Neural progenitor cell (in vitro differentiated cells): ENCODE measurements around the gene EIPR1. TPM values are rescaled to one million over a fixed set of nuclear protein-coding genes. Genes with fewer than 3 reads are reported as not detected.

Source experiments
- DNase-seq: peaks from one replicate; pipeline ENCODE4 v3.0.0-alpha.2; 2016; ENCODE audit warnings: low spot score
- H2AFZ ChIP-seq: fragments of 200-600 bp; sonication (generic); replicated peaks from 2 replicates; pipeline ENCODE4 v1.6.1; 2016; ENCODE audit warnings: antibody characterized with exemption
- H3F3A ChIP-seq: fragments of 200-600 bp; sonication (generic); 2 replicates; pipeline ENCODE4 v1.6.1; 2016; ENCODE audit warnings: antibody characterized with exemption, low read depth
- H3K27ac ChIP-seq: fragments of 200-600 bp; sonication (generic); 2 replicates; pipeline ENCODE4 v1.5.1; 2016; ENCODE audit warnings: mild to moderate bottlenecking
- H3K27me3 ChIP-seq: fragments of 200-600 bp; sonication (generic); 2 replicates; pipeline ENCODE4 v1.6.1; 2016; ENCODE audit warnings: mild to moderate bottlenecking, moderate library complexity
- H3K36me3 ChIP-seq: fragments of 200-600 bp; sonication (generic); 2 replicates; pipeline ENCODE4 v1.5.1; 2016
- H3K4me1 ChIP-seq: fragments of 200-600 bp; sonication (generic); 2 replicates; pipeline ENCODE4 v1.6.1; 2016; ENCODE audit warnings: mixed run types
- H3K4me2 ChIP-seq: fragments of 200-600 bp; sonication (generic); 2 replicates; pipeline ENCODE4 v1.6.1; 2016
- H3K4me3 ChIP-seq: fragments of 200-600 bp; sonication (generic); 2 replicates; pipeline ENCODE4 v1.5.1; 2016
- H3K79me2 ChIP-seq: fragments of 200-600 bp; sonication (generic); 2 replicates; pipeline ENCODE4 v1.6.1; 2016; ENCODE audit warnings: low read depth
- H3K9ac ChIP-seq: fragments of 200-600 bp; sonication (generic); 2 replicates; pipeline ENCODE4 v1.6.1; 2016
- H3K9me3 ChIP-seq: fragments of 200-600 bp; sonication (generic); 2 replicates; pipeline ENCODE4 v1.5.1; 2016; ENCODE audit warnings: low read depth
- H4K20me1 ChIP-seq: fragments of 200-600 bp; sonication (generic); 2 replicates; pipeline ENCODE4 v1.6.1; 2016; ENCODE audit warnings: low read depth
- H3K27ac Mint-ChIP-seq: 3 replicates; pipeline ENCODE4 v1.8.0; 2021; ENCODE audit warnings: mixed read lengths
- H3K27me3 Mint-ChIP-seq: 2 replicates; pipeline ENCODE4 v1.8.0; 2022; ENCODE audit warnings: low read depth, mild to moderate bottlenecking, inconsistent platforms, moderate library complexity, mixed read lengths; ENCODE audit not compliant: insufficient read depth
- H3K36me3 Mint-ChIP-seq: 3 replicates; pipeline ENCODE4 v1.8.0; 2021; ENCODE audit warnings: mixed read lengths
- H3K4me1 Mint-ChIP-seq: 3 replicates; pipeline ENCODE4 v1.8.0; 2021; ENCODE audit warnings: mixed read lengths
- H3K4me3 Mint-ChIP-seq: 3 replicates; pipeline ENCODE4 v1.8.0; 2021; ENCODE audit warnings: mild to moderate bottlenecking, moderate library complexity, mixed read lengths
- H3K9me3 Mint-ChIP-seq: 3 replicates; pipeline ENCODE4 v1.8.0; 2020; ENCODE audit warnings: mixed read lengths
- EZH2 ChIP-seq: fragments of 200-600 bp; sonication (generic); IDR thresholded peaks from 2 replicates; pipeline ENCODE4 v1.6.1; 2017; ENCODE audit warnings: antibody characterized with exemption, mild to moderate bottlenecking, moderate library complexity
- EZH2phosphoT487 ChIP-seq: fragments of 200-600 bp; sonication (generic); IDR thresholded peaks from 2 replicates; pipeline ENCODE4 v1.6.1; 2017; ENCODE audit warnings: antibody characterized with exemption
- total RNA-seq: library from RNA; depleted of rRNA; stranded (reverse); fragments of >200 nt; gene quantifications from 2 replicates; pipeline ENCODE4 v1.2.3, GENCODE V29; 2015; ENCODE audit warnings: low replicate concordance
- TF ChIP-seq, protein P1 (sequence below): fragments of 200-600 bp; sonication (generic); IDR thresholded peaks from 2 replicates; pipeline ENCODE4 v1.5.1; 2017; ENCODE audit warnings: antibody characterized with exemption, mild to moderate bottlenecking

EIPR1 gene
- total RNA-seq, 1 donor from 2014 or later = 57.1 TPM

DNA sequence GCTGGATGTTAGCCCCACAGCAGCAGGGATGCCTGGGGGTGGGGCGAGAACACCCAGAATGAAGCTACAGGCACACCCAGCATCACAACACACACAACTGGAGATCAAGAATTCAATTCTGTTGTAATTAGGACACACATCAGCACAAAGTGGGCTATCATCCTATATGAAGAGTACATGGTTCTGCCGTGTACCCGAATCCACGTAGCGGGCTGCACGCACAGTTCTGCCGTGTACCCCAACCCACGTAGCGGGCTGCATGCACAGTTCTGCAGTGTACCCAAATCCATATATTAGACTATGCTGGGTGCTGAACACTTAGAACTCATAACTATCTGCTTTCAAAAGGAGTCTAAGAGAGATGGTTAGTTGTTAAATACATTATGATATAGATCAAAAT is 86.5 kb downstream of the EIPR1 start:
- Histone ChIP-seq H3K4me1 (no peaks in the 10 kb centered on the region), H4K20me1 (peaks cover 55% of the 10 kb centered on the region), H2AFZ (no peak overlapping the region), H3K9ac (no peak overlapping the region), H3K27ac (no peak overlapping the region), H3K9me3 (no peaks in the 10 kb centered on the region), H3K79me2 (peaks cover 3% of the 10 kb centered on the region), H3K27me3 (no peaks in the 10 kb centered on the region), H3K4me2 (no peak overlapping the region), H3F3A (peaks cover 3% of the 10 kb centered on the region), H3K4me3 (no peak overlapping the region), H3K36me3 (no peaks in the 10 kb centered on the region)
- Mint-ChIP-seq H3K4me3 (no peak overlapping the region), H3K9me3 (peaks cover 11% of the 10 kb centered on the region), H3K27me3 (peaks cover 14% of the 10 kb centered on the region), H3K36me3 (peaks cover 11% of the 10 kb centered on the region), H3K4me1 (peaks cover 39% of the 10 kb centered on the region), H3K27ac (no peak overlapping the region)
- no peak for DNase-seq
- TF ChIP-seq EZH2 (no peak), EZH2phosphoT487 (no peak)
- TF ChIP-seq, protein P1, sequence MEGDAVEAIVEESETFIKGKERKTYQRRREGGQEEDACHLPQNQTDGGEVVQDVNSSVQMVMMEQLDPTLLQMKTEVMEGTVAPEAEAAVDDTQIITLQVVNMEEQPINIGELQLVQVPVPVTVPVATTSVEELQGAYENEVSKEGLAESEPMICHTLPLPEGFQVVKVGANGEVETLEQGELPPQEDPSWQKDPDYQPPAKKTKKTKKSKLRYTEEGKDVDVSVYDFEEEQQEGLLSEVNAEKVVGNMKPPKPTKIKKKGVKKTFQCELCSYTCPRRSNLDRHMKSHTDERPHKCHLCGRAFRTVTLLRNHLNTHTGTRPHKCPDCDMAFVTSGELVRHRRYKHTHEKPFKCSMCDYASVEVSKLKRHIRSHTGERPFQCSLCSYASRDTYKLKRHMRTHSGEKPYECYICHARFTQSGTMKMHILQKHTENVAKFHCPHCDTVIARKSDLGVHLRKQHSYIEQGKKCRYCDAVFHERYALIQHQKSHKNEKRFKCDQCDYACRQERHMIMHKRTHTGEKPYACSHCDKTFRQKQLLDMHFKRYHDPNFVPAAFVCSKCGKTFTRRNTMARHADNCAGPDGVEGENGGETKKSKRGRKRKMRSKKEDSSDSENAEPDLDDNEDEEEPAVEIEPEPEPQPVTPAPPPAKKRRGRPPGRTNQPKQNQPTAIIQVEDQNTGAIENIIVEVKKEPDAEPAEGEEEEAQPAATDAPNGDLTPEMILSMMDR = no peak

DNA sequence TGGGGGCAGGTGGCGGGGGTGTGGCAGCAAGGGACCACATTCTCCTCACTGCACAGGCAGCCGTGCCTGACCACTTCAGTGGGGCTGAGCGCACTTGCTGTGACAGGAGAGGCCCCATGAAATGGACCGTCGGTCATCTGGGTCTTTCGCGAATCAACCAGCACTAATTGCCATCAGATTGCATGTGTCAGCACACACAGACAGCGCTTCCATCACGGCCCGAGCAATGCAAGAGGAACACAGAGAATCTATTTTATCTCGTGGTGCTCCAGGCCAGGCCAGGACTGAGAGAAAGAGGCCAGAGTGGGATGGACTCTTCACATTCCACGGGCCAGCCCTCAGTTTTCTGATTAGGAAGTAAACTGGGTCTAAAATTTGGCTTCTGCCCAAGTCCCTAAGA is 87.0 kb downstream of the EIPR1 start:
- TF ChIP-seq EZH2 (no peak), EZH2phosphoT487 (no peak)
- TF ChIP-seq, protein P1 = no peak
- DNase-seq = no peak
- no peak overlapping the region for H3K4me3 Mint-ChIP-seq
- peaks cover 3% of the 10 kb centered on the region for H3F3A ChIP-seq
- no peaks in the 10 kb centered on the region for H3K9me3 ChIP-seq
- peaks cover 11% of the 10 kb centered on the region for H3K36me3 Mint-ChIP-seq
- peaks cover 3% of the 10 kb centered on the region for H3K79me2 ChIP-seq
- no peak overlapping the region for H3K27ac ChIP-seq
- H3K27ac Mint-ChIP-seq = no peak overlapping the region
- peaks cover 11% of the 10 kb centered on the region for H3K9me3 Mint-ChIP-seq
- H3K4me2 ChIP-seq = no peak overlapping the region
- no peaks in the 10 kb centered on the region for H3K4me1 ChIP-seq
- no peaks in the 10 kb centered on the region for H3K36me3 ChIP-seq
- H3K27me3 Mint-ChIP-seq = peaks cover 14% of the 10 kb centered on the region
- H3K4me1 Mint-ChIP-seq = peaks cover 39% of the 10 kb centered on the region
- H3K27me3 ChIP-seq = no peaks in the 10 kb centered on the region
- H4K20me1 ChIP-seq = peaks cover 58% of the 10 kb centered on the region
- no peak overlapping the region for H3K4me3 ChIP-seq
- no peak overlapping the region for H2AFZ ChIP-seq
- H3K9ac ChIP-seq = no peak overlapping the region

GRCh38 chr2:3289971-3290370 is 87.6 kb downstream of the EIPR1 start:
- no peaks in the 10 kb centered on the region for H3K9me3 ChIP-seq
- Mint-ChIP-seq H3K4me1 (peaks cover 39% of the 10 kb centered on the region), H3K4me3 (no peak overlapping the region), H3K27me3 (peaks cover 14% of the 10 kb centered on the region), H3K27ac (peak overlapping the region; percentile 43), H3K36me3 (peaks cover 11% of the 10 kb centered on the region), H3K9me3 (peaks cover 11% of the 10 kb centered on the region)
- H4K20me1 ChIP-seq = peaks cover 58% of the 10 kb centered on the region
- no peaks in the 10 kb centered on the region for H3K36me3 ChIP-seq
- H3K4me1 ChIP-seq = no peaks in the 10 kb centered on the region
- H3K27me3 ChIP-seq = no peaks in the 10 kb centered on the region
- peaks cover 3% of the 10 kb centered on the region for H3K79me2 ChIP-seq
- H3K27ac ChIP-seq = no peak overlapping the region
- no peak overlapping the region for H3K4me3 ChIP-seq
- H3F3A ChIP-seq = peaks cover 3% of the 10 kb centered on the region
- H2AFZ ChIP-seq = no peak overlapping the region
- no peak for DNase-seq
- no peak overlapping the region for H3K9ac ChIP-seq
- H3K4me2 ChIP-seq = no peak overlapping the region
- TF ChIP-seq, protein P1 = no peak
- TF ChIP-seq EZH2phosphoT487 = no peak
- TF ChIP-seq EZH2 = no peak
